RPMI8226 (cell line): ENCODE measurements around the gene B3GLCT.
"Not testable (repeated sequence)": the region's sequence is repeated elsewhere in the genome, so short reads cannot be mapped to it uniquely, and the experiment has no call there.

Experiments used
- DNase-seq: peaks from one replicate; pipeline ENCODE4 v3.0.0-alpha.2; 2015

B3GLCT gene

GRCh38 chr13:31184981-31185645, 14.7 kb upstream of the B3GLCT start:
- DNase-seq = no peak

- DNase-seq = no peak
These were observed 8.0 kb upstream of the B3GLCT start for GRCh38 chr13:31191748-31192147.

GRCh38 chr13:31192306-31192705, 7.5 kb upstream of the B3GLCT start:
- no peak for DNase-seq

GRCh38 chr13:31195616-31196015, 4.2 kb upstream of the B3GLCT start:
- DNase-seq = no peak

- no peak for DNase-seq
These were observed 2.8 kb upstream of the B3GLCT start for GRCh38 chr13:31196992-31197391.

GRCh38 chr13:31198519-31198918, 1.3 kb upstream of the B3GLCT start:
- DNase-seq = no peak

GRCh38 chr13:31199527-31199848, 287 bp upstream of the B3GLCT start:
- no peak for DNase-seq

GRCh38 chr13:31200637-31200971, 829 bp downstream of the B3GLCT start:
- DNase-seq = peak; percentile 39

GRCh38 chr13:31201341-31202031, 1.7 kb downstream of the B3GLCT start:
- no peak for DNase-seq

- no peak for DNase-seq
These were observed 4.8 kb downstream of the B3GLCT start for GRCh38 chr13:31204592-31204991.

- DNase-seq = no peak
These were observed 8.1 kb downstream of the B3GLCT start for GRCh38 chr13:31207661-31208552.

GRCh38 chr13:31208559-31209122, 8.9 kb downstream of the B3GLCT start:
- DNase-seq = no peak

- DNase-seq = peak; percentile 20
These were observed 9.5 kb downstream of the B3GLCT start for GRCh38 chr13:31209172-31209840.

- no peak for DNase-seq
These were observed 10.1 kb downstream of the B3GLCT start for GRCh38 chr13:31209841-31210210.

GRCh38 chr13:31213651-31214289, 14.0 kb downstream of the B3GLCT start:
- DNase-seq = no peak

GRCh38 chr13:31214435-31214834, 14.7 kb downstream of the B3GLCT start:
- DNase-seq = no peak

- DNase-seq = not testable (repeated sequence)
These were observed 17.1 kb downstream of the B3GLCT start for GRCh38 chr13:31216916-31217315.

- DNase-seq = no peak
These were observed 20.3 kb downstream of the B3GLCT start for GRCh38 chr13:31219909-31220598.

- no peak for DNase-seq
These were observed 21.3 kb downstream of the B3GLCT start for GRCh38 chr13:31221057-31221456.

GRCh38 chr13:31223215-31223614, 23.4 kb downstream of the B3GLCT start:
- no peak for DNase-seq

- DNase-seq = no peak
These were observed 23.9 kb downstream of the B3GLCT start for GRCh38 chr13:31223640-31224039.

- DNase-seq = no peak
These were observed 24.4 kb downstream of the B3GLCT start for GRCh38 chr13:31224174-31224669.
